ENCODE results near the gene COPZ2.

DNA sequence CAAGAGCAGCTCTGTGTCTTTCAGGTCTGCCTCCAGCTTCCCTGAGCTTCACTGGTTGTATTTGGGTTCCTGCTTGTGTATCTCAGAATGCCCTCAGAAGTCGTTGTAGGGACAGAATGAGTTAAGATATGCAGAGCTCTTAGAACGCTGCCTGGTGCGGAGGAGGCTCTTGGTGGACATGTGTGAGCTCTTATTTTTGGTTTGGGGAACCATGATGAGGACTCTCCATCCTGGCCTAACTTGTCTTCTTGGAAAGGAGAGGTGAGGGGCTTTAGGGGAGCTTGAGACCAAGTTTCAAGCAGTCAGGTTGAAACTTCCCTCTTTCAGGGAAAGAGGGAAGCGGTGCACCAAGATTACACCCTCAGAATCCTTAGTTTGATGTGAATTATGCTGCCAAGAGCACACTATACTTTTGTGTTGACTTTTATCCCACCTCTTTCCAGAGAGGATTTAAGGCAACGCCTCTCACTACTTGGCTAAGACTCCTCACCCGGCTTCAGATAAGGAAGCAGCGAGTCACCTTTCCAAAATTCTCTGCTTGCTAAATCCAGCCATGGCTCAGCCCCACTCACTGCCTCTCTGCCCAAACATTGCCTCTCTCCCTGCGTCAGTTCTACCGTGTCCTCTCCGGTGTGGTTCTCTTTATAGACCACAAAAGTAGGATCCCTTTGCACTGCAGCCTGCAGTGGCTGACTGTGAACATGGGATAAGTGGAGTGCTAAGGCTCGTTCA is 53.9 kb downstream of the COPZ2 start:
- TF ChIP-seq, protein P1, sequence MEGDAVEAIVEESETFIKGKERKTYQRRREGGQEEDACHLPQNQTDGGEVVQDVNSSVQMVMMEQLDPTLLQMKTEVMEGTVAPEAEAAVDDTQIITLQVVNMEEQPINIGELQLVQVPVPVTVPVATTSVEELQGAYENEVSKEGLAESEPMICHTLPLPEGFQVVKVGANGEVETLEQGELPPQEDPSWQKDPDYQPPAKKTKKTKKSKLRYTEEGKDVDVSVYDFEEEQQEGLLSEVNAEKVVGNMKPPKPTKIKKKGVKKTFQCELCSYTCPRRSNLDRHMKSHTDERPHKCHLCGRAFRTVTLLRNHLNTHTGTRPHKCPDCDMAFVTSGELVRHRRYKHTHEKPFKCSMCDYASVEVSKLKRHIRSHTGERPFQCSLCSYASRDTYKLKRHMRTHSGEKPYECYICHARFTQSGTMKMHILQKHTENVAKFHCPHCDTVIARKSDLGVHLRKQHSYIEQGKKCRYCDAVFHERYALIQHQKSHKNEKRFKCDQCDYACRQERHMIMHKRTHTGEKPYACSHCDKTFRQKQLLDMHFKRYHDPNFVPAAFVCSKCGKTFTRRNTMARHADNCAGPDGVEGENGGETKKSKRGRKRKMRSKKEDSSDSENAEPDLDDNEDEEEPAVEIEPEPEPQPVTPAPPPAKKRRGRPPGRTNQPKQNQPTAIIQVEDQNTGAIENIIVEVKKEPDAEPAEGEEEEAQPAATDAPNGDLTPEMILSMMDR (IDR thresholded peaks at IDR 0.05) = no peak
- no peak for TF ChIP-seq EZH2 (IDR thresholded peaks at IDR 0.05; ENCODE audit: borderline replicate concordance, insufficient read depth, low read depth, low read length, poor library complexity, severe bottlenecking)
